ENCODE measurements around the gene TRIM28.

GRCh38 chr19:58500242-58500641, 43.6 kb upstream of the TRIM28 start:
- TF ChIP-seq CTCF (IDR thresholded peaks at IDR 0.05) (no peak), MAX (CRISPR knock-in tag; IDR thresholded peaks at IDR 0.05) (no peak), USF1 (CRISPR knock-in tag; IDR thresholded peaks at IDR 0.05) (no peak), GABPB1 (CRISPR knock-in tag; IDR thresholded peaks at IDR 0.05) (no peak), ESRRA (CRISPR knock-in tag; IDR thresholded peaks at IDR 0.05; ENCODE audit: borderline replicate concordance) (no peak)
